Measurements from ENCODE around the gene BICDL2.

The BICDL2 gene

DNA sequence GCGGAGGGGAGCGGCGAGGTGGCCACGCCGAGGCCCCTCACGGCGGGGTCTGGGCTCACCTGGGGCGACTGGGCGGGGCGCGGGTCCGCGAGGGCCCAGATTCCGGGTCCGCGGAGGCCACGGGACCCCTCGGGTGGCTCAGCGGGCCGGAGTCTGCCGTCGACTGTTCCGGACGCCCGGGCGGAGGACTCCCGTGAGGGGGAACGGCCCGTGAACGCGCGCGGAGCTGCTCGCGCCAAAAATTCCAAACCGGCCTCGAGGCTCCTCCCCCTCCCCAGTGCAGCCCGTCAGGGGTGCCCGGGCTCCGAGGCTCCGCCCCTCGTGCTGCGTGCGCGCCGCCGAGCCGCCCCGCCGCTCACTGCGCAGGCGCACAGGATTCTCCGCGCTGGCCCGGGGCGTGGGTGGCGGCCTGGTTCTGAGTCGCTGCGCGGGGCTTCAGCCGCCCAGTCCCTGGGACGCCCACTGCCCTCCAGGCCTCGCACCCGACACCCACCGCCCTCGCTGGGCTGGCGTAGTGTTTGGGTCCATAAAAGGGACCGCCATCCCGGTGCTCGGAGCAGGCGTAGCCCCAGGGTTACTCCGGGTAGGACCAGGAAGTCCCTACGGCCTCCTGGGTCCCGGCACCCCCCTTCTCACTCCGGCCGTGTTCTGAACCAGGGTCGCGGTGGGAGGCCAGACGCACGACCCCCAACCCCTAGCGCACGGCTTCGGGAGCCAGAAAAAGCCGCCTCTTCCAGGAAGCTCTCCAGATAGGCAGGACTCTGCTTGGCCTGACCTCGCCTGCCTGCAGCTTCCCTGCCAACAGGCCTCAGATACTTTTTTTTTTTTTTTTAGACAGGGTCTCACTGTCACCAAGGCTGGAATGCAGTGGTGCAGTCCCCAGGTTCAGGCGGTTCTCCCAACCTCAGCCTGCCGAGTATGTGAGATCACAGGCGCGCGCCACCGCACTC is 56.2 kb downstream of the BICDL2 start, which contains the start of gene PKMYT1:
Gene PKMYT1 (minus strand): TSS at position 220 of the 950 bp plus-strand sequence. CDS start 789 bp downstream, outside the sequence.
- FAIRE-seq: no peak

DNA sequence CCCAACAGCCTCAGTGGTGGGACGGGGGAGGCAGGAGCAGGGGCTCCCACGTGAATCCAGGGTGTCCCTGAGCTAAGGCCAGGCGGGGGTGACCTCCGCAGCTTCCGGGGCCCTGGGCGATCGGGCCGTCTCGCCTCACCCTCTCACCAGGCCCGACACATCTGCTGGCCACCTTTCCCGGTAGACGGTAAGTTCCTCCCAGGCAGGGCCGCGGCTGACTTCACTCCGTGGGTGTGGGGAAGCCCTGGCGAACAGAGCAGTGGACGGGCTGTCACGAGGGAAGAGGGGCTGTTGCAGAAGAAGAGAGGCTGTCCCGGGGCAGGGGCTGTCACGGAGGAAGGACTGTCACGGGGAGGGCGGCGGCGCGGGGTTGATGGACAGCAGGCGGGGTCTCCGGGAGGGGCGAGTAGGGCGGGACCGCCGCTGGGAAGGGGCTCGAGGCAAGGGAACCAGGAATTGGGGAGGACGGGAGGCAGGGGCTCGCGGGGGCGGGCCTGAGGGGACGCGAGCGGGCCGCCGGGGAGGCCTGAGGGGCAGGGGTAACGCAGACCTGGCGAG is 57.0 kb downstream of the BICDL2 start:
- no peak for FAIRE-seq

Measured in islet of Langerhans (tissue), 1 donor.